Fibroblast of mammary gland (primary cell): ENCODE data around the gene ITGB1.

ENCODE experiments used
- DNase-seq: peaks from one replicate; pipeline ENCODE4 v3.0.0-alpha.2; 2010; ENCODE audit warnings: low read depth
- H3K4me3 ChIP-seq: 2 replicates; pipeline ENCODE4 v1.5.1; 2011; ENCODE audit warnings: low read depth, mild to moderate bottlenecking, low read length, moderate library complexity; ENCODE audit not compliant: control insufficient read depth
- CTCF ChIP-seq: conservative IDR thresholded peaks from 2 replicates; pipeline ENCODE4 v1.5.1; 2011; ENCODE audit warnings: low read depth, low read length, inconsistent platforms; ENCODE audit not compliant: control insufficient read depth, insufficient read depth

The ITGB1 gene

DNA sequence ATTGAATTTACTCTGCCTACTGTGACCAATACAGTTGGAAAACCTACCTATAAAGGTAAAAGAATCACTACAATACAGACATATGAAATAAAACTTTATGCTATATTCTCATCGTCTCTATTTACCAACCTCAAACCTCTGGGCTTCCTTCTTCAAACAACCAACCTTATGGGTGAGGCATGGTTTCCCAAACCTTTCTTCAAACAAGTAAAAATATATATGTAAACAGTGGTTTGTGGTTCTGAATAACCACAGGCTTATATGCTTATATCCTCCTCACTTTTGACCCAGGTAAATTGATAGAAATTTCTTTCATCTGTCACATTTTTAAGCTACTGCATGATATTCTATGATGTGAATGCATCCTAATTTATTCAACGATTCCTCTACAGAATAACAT is 103.6 kb downstream of the ITGB1 start:
- no peak overlapping the region for H3K4me3 ChIP-seq
- DNase-seq: no peak
- no peak for TF ChIP-seq CTCF

GRCh38 chr10:32851301-32851700 is 106.7 kb downstream of the ITGB1 start:
- H3K4me3 ChIP-seq: no peak overlapping the region
- TF ChIP-seq CTCF: no peak
- no peak for DNase-seq
